Measurements from ENCODE around the gene SDK2.
"Not testable (repeated sequence)": the region's sequence is repeated elsewhere in the genome, so short reads cannot be mapped to it uniquely, and the experiment has no call there.

SDK2 gene

DNA sequence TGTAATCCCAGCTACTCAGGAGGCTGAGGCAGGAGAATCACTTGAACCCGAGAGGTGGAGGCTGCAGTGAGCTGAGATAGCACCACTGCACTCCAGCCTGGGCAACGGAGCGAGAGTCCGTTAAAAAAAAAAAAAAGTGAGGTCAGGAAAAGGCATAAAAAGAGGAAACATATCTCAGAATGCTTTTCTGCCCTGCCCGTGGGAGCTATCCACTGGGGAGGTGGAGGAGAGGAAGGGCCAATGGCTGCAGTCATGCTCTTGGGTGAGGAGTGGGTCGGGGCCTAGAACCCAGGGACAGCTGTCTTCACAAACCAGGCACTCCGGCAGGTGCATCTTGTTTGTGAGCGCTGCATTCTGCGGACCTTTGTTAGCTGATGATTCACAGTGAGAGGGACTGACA is 272.4 kb downstream of the SDK2 start:
- TF ChIP-seq, protein P1, sequence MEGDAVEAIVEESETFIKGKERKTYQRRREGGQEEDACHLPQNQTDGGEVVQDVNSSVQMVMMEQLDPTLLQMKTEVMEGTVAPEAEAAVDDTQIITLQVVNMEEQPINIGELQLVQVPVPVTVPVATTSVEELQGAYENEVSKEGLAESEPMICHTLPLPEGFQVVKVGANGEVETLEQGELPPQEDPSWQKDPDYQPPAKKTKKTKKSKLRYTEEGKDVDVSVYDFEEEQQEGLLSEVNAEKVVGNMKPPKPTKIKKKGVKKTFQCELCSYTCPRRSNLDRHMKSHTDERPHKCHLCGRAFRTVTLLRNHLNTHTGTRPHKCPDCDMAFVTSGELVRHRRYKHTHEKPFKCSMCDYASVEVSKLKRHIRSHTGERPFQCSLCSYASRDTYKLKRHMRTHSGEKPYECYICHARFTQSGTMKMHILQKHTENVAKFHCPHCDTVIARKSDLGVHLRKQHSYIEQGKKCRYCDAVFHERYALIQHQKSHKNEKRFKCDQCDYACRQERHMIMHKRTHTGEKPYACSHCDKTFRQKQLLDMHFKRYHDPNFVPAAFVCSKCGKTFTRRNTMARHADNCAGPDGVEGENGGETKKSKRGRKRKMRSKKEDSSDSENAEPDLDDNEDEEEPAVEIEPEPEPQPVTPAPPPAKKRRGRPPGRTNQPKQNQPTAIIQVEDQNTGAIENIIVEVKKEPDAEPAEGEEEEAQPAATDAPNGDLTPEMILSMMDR (conservative IDR thresholded peaks at IDR 0.05; ENCODE audit: low read length) = no peak
- H3K4me3 ChIP-seq (ENCODE audit: low read length) = no peak overlapping the region
- no peak for DNase-seq (ENCODE audit: low read depth)

DNA sequence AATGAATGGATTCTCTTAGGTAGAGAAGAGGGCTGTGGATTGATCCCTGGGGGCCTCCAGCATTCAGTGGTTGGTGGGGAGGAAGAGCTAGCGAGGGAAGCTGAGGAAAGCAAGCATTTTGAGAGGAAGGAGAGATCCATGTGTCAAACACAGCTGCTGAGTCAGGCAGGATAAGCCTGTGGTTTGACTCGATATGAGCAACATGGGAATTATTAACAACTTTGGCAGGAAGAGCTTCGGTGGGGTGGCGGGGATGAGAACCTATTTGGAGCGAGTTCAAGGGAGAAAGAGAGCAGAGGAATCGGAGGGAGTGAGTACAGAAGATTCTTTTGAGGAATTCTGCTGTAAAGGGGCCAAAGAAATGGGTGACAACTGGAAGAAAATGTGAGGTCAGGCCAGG is 273.0 kb downstream of the SDK2 start:
- H3K4me3 ChIP-seq (ENCODE audit: low read length) = no peak overlapping the region
- peak; percentile 88 for DNase-seq (ENCODE audit: low read depth)
- TF ChIP-seq, protein P1 (conservative IDR thresholded peaks at IDR 0.05; ENCODE audit: low read length) = no peak

DNA sequence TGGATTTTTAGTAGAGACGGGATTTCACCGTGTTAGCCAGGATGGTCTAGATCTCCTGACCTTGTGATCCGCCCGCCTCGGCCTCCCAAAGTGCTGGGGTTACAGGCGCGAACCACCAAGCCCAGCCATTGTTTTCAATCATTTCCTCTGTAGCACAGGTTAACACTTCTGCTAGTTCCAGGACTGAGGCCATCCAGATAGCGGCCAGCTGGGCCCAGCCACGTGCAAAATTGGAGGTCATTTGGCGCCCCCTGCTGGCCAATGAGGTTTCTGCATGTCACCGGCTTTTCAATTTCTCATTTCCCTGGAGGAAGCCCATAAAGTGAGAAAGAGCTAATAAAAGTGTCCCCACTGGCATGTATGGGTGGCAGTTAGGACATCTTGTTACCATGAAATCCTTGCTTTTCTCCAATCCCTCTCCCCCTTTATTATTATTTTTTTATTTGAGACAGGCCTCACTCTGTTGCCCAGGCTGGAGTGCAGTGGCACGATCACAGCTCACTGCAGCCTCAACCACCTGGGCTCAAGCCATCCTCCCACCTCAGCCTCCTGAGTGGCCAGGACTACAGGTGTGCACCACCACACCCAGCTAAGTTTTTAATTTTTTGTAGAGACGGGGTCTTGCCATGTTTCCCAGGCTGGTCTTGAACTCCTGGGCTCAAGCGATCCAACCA is 274.3 kb downstream of the SDK2 start:
- peak; percentile 71 for DNase-seq (ENCODE audit: low read depth)
- TF ChIP-seq, protein P1 (conservative IDR thresholded peaks at IDR 0.05; ENCODE audit: low read length) = peak; percentile 72
- not testable (repeated sequence) for H3K4me3 ChIP-seq (ENCODE audit: low read length)

DNA sequence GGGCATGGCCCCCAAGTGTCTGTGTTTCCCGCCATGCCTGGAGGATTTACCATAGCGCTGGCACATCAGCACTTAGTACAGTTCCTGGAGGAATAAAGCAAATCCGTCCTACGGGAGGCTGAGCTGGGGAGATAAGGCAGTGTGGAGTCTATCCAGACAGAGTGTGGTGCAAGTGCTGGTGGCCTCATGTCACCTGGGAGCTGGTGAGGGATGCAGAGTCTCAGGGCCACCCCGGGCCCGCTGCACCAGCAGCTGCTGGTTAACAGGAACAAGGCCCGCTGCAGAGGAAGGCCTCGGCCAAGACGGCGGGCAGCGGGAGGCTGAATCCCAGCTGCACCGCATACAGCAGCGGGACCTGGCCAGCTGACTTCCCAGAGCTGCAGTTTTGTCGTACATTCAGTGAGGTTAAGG is 275.1 kb downstream of the SDK2 start:
- no peak for DNase-seq (ENCODE audit: low read depth)
- H3K4me3 ChIP-seq (ENCODE audit: low read length) = no peak overlapping the region

DNA sequence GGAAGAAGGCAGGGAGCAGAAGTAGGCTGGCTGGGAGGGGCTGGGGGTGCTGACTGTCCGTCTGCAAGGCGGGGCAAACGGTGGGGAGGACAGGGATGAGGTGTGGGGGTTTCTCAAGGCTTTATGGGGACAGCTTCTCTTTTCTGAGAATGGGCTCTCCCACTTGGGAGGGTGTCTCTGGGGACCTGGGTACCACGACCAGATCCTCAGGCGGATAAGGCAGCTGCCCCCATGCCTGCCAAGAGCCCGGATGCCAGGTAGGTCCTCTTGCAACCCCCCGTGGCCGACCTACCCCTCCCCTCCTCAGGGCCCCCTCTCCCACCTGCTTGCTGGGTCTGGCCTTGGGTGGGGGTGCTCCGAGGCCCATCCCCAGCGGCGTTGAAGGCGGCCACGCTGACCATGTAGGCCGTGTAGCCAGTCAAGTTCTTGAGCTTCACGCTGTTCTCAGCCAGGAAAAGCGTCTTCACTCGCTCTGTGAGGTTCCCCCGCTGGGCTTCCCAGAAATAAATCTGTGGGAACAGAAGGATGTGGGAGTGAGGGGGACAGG is 276.1 kb downstream of the SDK2 start:
- TF ChIP-seq, protein P1 (conservative IDR thresholded peaks at IDR 0.05; ENCODE audit: low read length) = no peak
- DNase-seq (ENCODE audit: low read depth) = no peak
- no peak overlapping the region for H3K4me3 ChIP-seq (ENCODE audit: low read length)

More for the DNA sequence above, 275.1 kb downstream of the SDK2 start:
- TF ChIP-seq, protein P1 (conservative IDR thresholded peaks at IDR 0.05; ENCODE audit: low read length) = no peak

DNA sequence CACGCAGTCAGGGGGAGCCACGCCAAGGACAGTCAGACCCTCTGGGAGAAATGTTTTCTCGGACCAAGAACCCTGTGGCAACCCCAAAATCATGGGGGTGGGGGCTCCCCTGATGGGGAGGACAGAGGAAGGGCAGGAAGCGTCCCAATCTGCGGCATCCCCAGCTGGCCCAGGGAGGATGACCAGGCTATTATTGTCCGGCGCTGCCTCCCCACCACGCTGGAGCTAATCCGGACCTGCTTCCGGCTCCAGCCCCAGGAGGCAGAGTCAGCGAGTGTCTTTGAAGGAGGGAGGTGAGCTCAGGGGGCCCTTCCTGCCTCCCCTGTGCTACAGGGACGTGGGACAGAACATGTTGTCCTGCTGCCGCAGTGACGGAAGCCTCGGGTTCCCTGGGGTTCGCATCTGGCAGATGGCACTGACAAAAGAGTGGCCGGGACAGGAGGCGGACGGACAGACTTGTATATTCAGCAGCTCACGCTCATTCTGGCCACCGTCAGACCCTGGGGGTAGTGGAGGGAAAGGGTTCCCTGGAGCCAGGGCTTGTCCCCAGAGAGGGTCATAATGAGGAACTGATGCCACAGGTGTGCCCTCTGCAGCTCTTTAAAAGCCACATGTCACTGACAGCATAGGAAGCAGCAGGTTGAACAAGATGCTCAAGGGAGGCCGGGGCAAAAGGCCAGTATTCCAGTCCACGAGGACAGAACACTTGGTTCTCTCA is 278.2 kb downstream of the SDK2 start:
- no peak overlapping the region for H3K4me3 ChIP-seq (ENCODE audit: low read length)
- TF ChIP-seq, protein P1 (conservative IDR thresholded peaks at IDR 0.05; ENCODE audit: low read length) = no peak
- no peak for DNase-seq (ENCODE audit: low read depth)
